GM18909 (cell line): Measurements from ENCODE around the gene VCX2.
"Not testable (repeated sequence)": the region's sequence is repeated elsewhere in the genome, so short reads cannot be mapped to it uniquely, and the experiment has no call there.

Experiments used
- ATAC-seq: cut with Tn5 transposase; IDR thresholded peaks from one replicate; pipeline ENCODE4 v1.9.1; 2021; ENCODE audit warnings: mild to moderate bottlenecking; ENCODE audit not compliant: unreplicated experiment, poor library complexity

The VCX2 gene

GRCh38 chrX:8171169-8171568 lies at the start of gene VCX2:
Gene VCX2 (minus strand): TSS chrX:8171267. CDS start chrX:8170643, 624 bp downstream.
- ATAC-seq: not testable (repeated sequence)

- no peak for ATAC-seq
Observed at GRCh38 chrX:8204943-8205342, 33.9 kb upstream of the VCX2 start.

- ATAC-seq: no peak
Observed at GRCh38 chrX:8204169-8204935, 33.3 kb upstream of the VCX2 start.

- no peak for ATAC-seq
Observed at GRCh38 chrX:8201896-8202331, 30.8 kb upstream of the VCX2 start.

GRCh38 chrX:8196776-8197175 lies 25.7 kb upstream of the VCX2 start:
- no peak for ATAC-seq

- ATAC-seq: no peak
Observed at GRCh38 chrX:8194216-8194615, 23.1 kb upstream of the VCX2 start.

GRCh38 chrX:8192276-8192675 lies 21.2 kb upstream of the VCX2 start:
- no peak for ATAC-seq

GRCh38 chrX:8191022-8191421 lies 20.0 kb upstream of the VCX2 start:
- no peak for ATAC-seq

- no peak for ATAC-seq
Observed at GRCh38 chrX:8190341-8190830, 19.3 kb upstream of the VCX2 start.

GRCh38 chrX:8189096-8189830 lies 18.2 kb upstream of the VCX2 start:
- no peak for ATAC-seq

- ATAC-seq: no peak
Observed at GRCh38 chrX:8183346-8183745, 12.3 kb upstream of the VCX2 start.

GRCh38 chrX:8179656-8180055 lies 8.6 kb upstream of the VCX2 start:
- ATAC-seq: no peak

GRCh38 chrX:8154011-8154410 lies 17.1 kb downstream of the VCX2 start:
- ATAC-seq: not testable (repeated sequence)

- no peak for ATAC-seq
Observed at GRCh38 chrX:8147226-8147625, 23.8 kb downstream of the VCX2 start.

- ATAC-seq: no peak
Observed at GRCh38 chrX:8144925-8145324, 26.1 kb downstream of the VCX2 start.

GRCh38 chrX:8141896-8142295 lies 29.2 kb downstream of the VCX2 start:
- no peak for ATAC-seq

- no peak for ATAC-seq
Observed at GRCh38 chrX:8140986-8141744, 29.9 kb downstream of the VCX2 start.

GRCh38 chrX:8139716-8140115 lies 31.4 kb downstream of the VCX2 start:
- no peak for ATAC-seq

- no peak for ATAC-seq
Observed at GRCh38 chrX:8138252-8138651, 32.8 kb downstream of the VCX2 start.

GRCh38 chrX:8126648-8127047 lies 44.4 kb downstream of the VCX2 start:
- ATAC-seq: no peak

- no peak for ATAC-seq
Observed at GRCh38 chrX:8126092-8126491, 45.0 kb downstream of the VCX2 start.
